Measurements from ENCODE around the gene MBLAC1. TPM values are rescaled to one million over a fixed set of nuclear protein-coding genes. Genes with fewer than 3 reads are reported as not detected.
"Not testable (repeated sequence)": the region's sequence is repeated elsewhere in the genome, so short reads cannot be mapped to it uniquely, and the experiment has no call there.

MBLAC1 gene
- total and polyA plus RNA-seq, 12 donors = 1.2 to 3.5 (median 2.1) TPM

DNA sequence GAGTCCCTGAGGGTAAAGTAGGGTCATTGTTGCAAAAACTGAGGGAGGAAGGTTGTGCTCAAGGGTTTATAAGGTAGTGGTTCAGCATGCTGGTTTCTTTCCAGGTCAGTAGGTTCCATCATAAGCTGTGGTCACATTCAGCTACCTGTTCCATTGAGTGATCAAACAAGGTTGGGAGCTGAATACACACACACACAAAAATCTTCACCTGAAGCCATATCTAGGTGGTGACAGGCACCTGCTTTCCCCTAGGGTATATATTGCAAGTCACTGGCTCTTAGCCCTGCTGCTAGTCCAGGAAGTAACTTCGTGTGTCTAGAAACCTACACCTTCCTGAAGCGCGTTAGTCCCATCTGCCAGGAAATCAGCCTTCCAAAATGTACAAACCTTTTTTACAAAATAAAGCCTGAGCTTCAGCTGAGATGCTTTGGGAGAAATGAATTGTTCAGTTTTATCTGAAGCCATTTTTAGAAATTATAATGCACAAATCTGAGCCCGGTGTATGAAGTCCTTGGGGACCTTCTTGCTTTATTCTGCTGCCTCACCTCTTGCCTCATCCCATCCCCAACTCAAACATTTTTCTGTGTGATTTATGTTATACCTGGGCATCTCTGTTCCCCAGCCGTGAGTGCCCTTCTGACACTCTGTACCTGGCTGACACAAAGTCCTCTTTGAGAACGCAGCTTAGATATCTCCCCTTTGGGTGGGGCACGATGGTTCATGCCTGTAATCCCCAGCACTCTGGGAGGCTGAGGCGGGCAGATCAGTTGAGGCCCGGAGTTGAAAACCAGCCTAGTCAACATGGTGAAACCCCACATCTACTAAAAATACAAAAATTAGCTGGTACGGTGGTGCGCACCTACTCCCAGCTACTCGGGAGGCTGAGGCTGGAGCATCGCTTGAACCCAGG lies 11.3 kb downstream of the MBLAC1 start:
- Histone ChIP-seq H3K36me3 (no peaks in the 10 kb centered on the region), H3K4me3 (no peak overlapping the region), H3K27ac (no peak overlapping the region), H3K27me3 (peaks cover 0 to 11% (median 0%) of the 10 kb centered on the region in 7 donors), H3K9me3 (no peaks in the 10 kb centered on the region), H3K4me1 (peaks cover 0 to 6% (median 0%) of the 10 kb centered on the region in 9 donors)
- ATAC-seq = no peak
- 81% methylated on average over 13 of the region's 13 CpGs for WGBS, 2 donors
- no peak for DNase-seq
- intact Hi-C loops (cut with DNase I) = loop anchor here in 2 of 10 donors (10.0 kb wide), 2 partner anchors 207 to 267 kb away; no protein-coding TSS in a partner anchor
- TF ChIP-seq, protein P1, sequence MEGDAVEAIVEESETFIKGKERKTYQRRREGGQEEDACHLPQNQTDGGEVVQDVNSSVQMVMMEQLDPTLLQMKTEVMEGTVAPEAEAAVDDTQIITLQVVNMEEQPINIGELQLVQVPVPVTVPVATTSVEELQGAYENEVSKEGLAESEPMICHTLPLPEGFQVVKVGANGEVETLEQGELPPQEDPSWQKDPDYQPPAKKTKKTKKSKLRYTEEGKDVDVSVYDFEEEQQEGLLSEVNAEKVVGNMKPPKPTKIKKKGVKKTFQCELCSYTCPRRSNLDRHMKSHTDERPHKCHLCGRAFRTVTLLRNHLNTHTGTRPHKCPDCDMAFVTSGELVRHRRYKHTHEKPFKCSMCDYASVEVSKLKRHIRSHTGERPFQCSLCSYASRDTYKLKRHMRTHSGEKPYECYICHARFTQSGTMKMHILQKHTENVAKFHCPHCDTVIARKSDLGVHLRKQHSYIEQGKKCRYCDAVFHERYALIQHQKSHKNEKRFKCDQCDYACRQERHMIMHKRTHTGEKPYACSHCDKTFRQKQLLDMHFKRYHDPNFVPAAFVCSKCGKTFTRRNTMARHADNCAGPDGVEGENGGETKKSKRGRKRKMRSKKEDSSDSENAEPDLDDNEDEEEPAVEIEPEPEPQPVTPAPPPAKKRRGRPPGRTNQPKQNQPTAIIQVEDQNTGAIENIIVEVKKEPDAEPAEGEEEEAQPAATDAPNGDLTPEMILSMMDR (IDR thresholded peaks at IDR 0.05) = no peak

DNA sequence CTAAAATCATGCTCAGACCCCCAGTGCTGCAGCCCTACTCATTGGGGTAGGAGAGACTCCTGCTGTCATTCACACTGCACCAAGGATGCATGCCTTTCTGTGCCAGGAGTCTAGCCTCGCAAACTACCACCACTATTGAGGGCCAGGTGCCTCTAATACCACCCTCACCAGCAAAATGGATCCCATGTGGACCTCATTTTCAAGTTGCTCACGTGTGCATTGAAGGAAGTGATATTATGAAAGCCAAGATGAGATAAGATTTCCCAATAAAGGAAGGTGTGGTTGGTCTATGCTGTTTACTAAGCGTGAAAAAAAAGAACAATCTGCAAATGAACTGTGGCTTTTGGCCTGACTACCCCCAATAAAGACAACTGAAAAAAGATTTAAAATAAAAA lies 14.8 kb downstream of the MBLAC1 start:
- H3K4me3 ChIP-seq = no peak overlapping the region
- intact Hi-C loops (cut with DNase I) = no loop called here
- H3K4me1 ChIP-seq = peaks cover 0 to 6% (median 0%) of the 10 kb centered on the region in 9 donors
- no peaks in the 10 kb centered on the region for H3K9me3 ChIP-seq
- DNase-seq (no peak), ATAC-seq (no peak)
- no peaks in the 10 kb centered on the region for H3K36me3 ChIP-seq
- H3K27ac ChIP-seq = no peak overlapping the region
- 60 to 64% methylated on average over 3 of the region's 3 CpGs for WGBS, 2 donors
- TF ChIP-seq, protein P1 (IDR thresholded peaks at IDR 0.05) = no peak
- peaks cover 0 to 11% (median 0%) of the 10 kb centered on the region in 7 donors for H3K27me3 ChIP-seq

DNA sequence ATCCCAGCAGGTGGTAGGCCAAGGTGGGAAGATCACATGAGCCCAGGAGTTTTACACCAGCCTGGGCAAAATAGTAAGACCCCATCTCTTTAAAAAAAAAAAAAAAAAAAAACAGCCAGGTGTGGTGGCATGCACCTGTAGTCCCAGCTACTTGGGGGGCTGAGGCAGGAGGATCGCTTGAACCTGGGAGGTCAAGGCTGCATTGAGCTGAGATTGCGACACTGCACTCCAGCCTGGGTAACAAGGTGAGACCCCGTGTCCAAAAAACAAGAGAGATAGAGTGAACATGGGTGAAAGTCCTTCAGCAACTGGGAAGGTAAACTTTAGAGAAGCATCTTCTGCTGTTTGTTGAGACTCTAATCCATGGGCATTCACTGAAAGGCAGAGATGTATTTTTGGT lies 15.7 kb downstream of the MBLAC1 start:
- intact Hi-C loops (cut with DNase I) = no loop called here
- TF ChIP-seq, protein P1 (IDR thresholded peaks at IDR 0.05) = no peak
- 95 to 100% methylated on average over 3 of the region's 3 CpGs for WGBS, 2 donors
- no peaks in the 10 kb centered on the region for H3K36me3 ChIP-seq
- H3K27me3 ChIP-seq = peaks cover 0 to 11% (median 0%) of the 10 kb centered on the region in 7 donors
- H3K4me1 ChIP-seq = peaks cover 0 to 6% (median 0%) of the 10 kb centered on the region in 9 donors
- no peak overlapping the region for H3K4me3 ChIP-seq
- no peaks in the 10 kb centered on the region for H3K9me3 ChIP-seq
- H3K27ac ChIP-seq = no peak overlapping the region
- ATAC-seq (no peak), DNase-seq (no peak)

DNA sequence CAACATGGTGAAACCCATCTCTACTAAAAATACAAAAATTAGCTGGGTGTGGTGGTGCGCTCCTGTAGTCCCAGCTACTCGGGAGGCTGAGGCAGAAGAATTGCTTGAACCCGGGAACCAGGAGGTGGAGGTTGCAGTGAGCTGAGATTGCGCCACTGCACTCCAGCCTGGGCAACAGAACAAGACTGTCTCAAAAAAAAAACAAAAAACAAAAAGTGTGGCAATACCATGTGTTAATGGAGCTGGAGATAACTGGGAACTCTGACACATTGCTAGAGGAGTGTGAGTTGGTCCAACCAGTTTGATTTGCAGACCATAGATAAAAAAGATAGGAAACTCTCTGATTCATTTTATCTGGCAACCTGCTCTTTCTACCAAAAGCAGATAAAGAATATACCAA lies 19.6 kb downstream of the MBLAC1 start:
- H3K27ac ChIP-seq; DNase-seq; H3K4me3 ChIP-seq; H3K36me3 ChIP-seq; H3K9me3 ChIP-seq; H3K27me3 ChIP-seq; ATAC-seq; intact Hi-C loops (cut with DNase I): not testable (repeated sequence)
- H3K4me1 ChIP-seq = peaks cover 8 to 31% (median 15%) of the 10 kb centered on the region in 9 donors
- WGBS, 2 donors = 90 to 93% methylated on average over 4 of the region's 4 CpGs

DNA sequence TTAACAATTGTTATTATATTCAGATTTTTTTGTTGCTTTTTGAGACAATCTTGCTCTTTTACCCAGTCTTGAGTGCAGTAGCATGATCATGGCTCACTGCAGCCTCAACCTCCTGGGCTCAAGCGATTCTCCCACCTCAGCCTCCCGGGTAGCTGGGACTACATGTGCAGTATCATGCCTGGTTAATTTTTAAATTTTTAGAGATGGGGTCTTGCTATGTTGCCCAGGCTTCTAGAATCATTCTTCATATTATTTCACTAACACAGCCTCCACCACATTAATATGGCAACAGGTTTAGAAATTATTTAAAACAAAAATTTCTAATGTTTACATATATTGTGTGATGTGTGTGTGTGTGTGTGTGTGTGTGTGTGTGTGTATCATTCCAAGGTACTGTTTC lies 20.5 kb downstream of the MBLAC1 start:
- TF ChIP-seq, protein P1 (IDR thresholded peaks at IDR 0.05) = no peak
- no peaks in the 10 kb centered on the region for H3K9me3 ChIP-seq
- WGBS, 2 donors = 96 to 97% methylated on average over 2 of the region's 2 CpGs
- H3K36me3 ChIP-seq = peaks cover 0 to 19% (median 0%) of the 10 kb centered on the region in 9 donors
- no peak for DNase-seq
- ATAC-seq = no peak
- no peak overlapping the region for H3K4me3 ChIP-seq
- no peaks in the 10 kb centered on the region for H3K27me3 ChIP-seq
- peaks cover 8 to 36% (median 15%) of the 10 kb centered on the region in 9 donors for H3K4me1 ChIP-seq
- H3K27ac ChIP-seq = no peak overlapping the region
- intact Hi-C loops (cut with DNase I) = no loop called here

Data from heart right ventricle (tissue), 16 donors.